HG02973 (cell line): ENCODE results near the gene RAD51C.
"Not testable (repeated sequence)": the region's sequence is repeated elsewhere in the genome, so short reads cannot be mapped to it uniquely, and the experiment has no call there.

ENCODE experiments used
- ATAC-seq: cut with Tn5 transposase; IDR thresholded peaks from one replicate; pipeline ENCODE4 v1.9.1; 2021; ENCODE audit warnings: moderate library complexity; ENCODE audit not compliant: unreplicated experiment

RAD51C gene

GRCh38 chr17:58680038-58680369 lies 12.4 kb upstream of the RAD51C start:
- ATAC-seq = no peak

GRCh38 chr17:58684003-58684402 lies 8.4 kb upstream of the RAD51C start:
- ATAC-seq = no peak

- not testable (repeated sequence) for ATAC-seq
These were observed 7.9 kb upstream of the RAD51C start for GRCh38 chr17:58684462-58684861.

GRCh38 chr17:58686980-58687379 lies 5.4 kb upstream of the RAD51C start:
- ATAC-seq = no peak

- ATAC-seq = no peak
These were observed 3.9 kb upstream of the RAD51C start for GRCh38 chr17:58688521-58688920.

- not testable (repeated sequence) for ATAC-seq
These were observed 2.4 kb upstream of the RAD51C start for GRCh38 chr17:58690033-58690432.

GRCh38 chr17:58691701-58692238 lies 632 bp upstream of the RAD51C start, which contains the start of gene TEX14:
Gene TEX14, minus strand, starts transcription at chr17:58692045. Its CDS starts 40,044 bp downstream, at chr17:58652001.
- no peak for ATAC-seq

GRCh38 chr17:58693208-58693607 lies 806 bp downstream of the RAD51C start:
- no peak for ATAC-seq

GRCh38 chr17:58693751-58694150 lies 1.3 kb downstream of the RAD51C start:
- ATAC-seq = no peak

GRCh38 chr17:58694302-58694701 lies 1.9 kb downstream of the RAD51C start:
- no peak for ATAC-seq

GRCh38 chr17:58694826-58695225 lies 2.4 kb downstream of the RAD51C start:
- ATAC-seq = no peak

- no peak for ATAC-seq
These were observed 7.4 kb downstream of the RAD51C start for GRCh38 chr17:58699771-58700170.

GRCh38 chr17:58702045-58702476 lies 9.7 kb downstream of the RAD51C start:
- ATAC-seq = no peak

- no peak for ATAC-seq
These were observed 10.3 kb downstream of the RAD51C start for GRCh38 chr17:58702708-58703107.

- no peak for ATAC-seq
These were observed 10.9 kb downstream of the RAD51C start for GRCh38 chr17:58703137-58703915.

GRCh38 chr17:58703916-58704286 lies 11.5 kb downstream of the RAD51C start:
- ATAC-seq = no peak

GRCh38 chr17:58706351-58707140 lies 14.1 kb downstream of the RAD51C start:
- no peak for ATAC-seq

- no peak for ATAC-seq
These were observed 18.6 kb downstream of the RAD51C start for GRCh38 chr17:58710948-58711552.

- no peak for ATAC-seq
These were observed 29.9 kb downstream of the RAD51C start for GRCh38 chr17:58722274-58722673.

- no peak for ATAC-seq
These were observed 30.3 kb downstream of the RAD51C start for GRCh38 chr17:58722696-58723095.

GRCh38 chr17:58728798-58729197 lies 36.4 kb downstream of the RAD51C start:
- no peak for ATAC-seq

- no peak for ATAC-seq
These were observed 38.5 kb downstream of the RAD51C start for GRCh38 chr17:58730937-58731336.
